NCI-H1105 treated with DMSO at 0.1 percent for 48 hours (cell line): Measurements from ENCODE around the gene METTL24.
"Not testable (repeated sequence)": the region's sequence is repeated elsewhere in the genome, so short reads cannot be mapped to it uniquely, and the experiment has no call there.

ENCODE experiments used
- DNase-seq: peaks from one replicate; lab custom pipeline; 2025; lab: John Stamatoyannopoulos, UW

Gene METTL24

GRCh38 chr6:110310861-110311446 lies 47.2 kb downstream of the METTL24 start:
- peak; percentile 45 for DNase-seq

DNA sequence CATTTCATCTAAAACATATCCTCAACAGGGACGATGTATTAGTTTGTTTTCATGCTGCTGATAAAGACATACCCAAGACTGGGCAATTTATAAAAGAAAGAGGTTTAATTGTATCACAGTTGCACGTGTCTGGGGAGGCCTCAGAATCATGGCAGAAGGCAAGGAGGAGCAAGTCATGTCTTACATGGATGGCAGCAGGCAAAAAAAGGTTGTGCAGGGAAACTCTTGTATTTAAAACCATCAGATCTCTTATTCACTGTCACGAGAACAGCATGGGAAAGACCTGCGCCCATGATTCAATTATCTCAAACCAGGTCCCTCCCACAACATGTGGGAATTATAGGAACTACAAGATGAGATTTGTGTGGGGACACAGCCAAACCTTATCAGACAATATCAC lies 48.7 kb downstream of the METTL24 start:
- not testable (repeated sequence) for DNase-seq

DNA sequence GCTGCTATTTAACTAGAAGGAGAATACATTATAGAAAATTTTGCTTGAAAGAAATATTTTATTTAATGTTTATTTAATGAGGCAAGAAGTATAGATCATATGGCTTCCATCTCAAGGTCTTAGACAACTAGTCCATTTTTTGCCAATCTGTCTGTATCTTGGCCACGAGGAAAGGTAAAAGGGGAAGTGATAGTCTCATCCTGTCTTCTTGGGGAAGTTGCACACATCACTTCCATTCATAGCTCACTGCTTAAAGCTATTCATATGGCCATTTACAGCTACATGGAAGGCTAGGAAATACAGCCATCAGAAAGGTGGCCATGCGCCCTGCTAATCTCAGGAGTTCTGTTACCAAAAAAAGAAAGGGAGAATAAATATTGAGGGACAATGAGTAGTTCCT lies 50.8 kb downstream of the METTL24 start:
- no peak for DNase-seq

DNA sequence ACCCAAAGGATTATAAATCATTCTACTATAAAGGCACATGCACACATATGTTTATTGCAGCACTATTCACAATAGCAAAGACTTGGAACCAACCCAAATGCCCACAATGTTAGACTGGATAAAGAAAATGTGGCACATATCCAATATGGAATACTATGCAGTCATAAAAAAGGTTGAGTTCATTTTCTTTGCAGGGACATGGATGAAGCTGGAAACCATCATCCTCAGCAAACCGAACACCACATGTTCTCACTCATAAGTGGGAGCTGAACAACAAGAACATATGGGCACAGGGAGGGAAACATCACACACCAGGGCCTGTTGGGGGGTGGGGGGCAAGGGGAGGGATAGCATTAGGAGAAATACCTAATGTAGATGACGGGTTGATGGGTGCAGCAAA lies 52.3 kb downstream of the METTL24 start:
- DNase-seq, result not testable (repeated sequence)

- not testable (repeated sequence) for DNase-seq
These were observed 54.5 kb downstream of the METTL24 start for GRCh38 chr6:110303692-110304091.

GRCh38 chr6:110298916-110299315 lies 59.2 kb downstream of the METTL24 start:
- no peak for DNase-seq

DNA sequence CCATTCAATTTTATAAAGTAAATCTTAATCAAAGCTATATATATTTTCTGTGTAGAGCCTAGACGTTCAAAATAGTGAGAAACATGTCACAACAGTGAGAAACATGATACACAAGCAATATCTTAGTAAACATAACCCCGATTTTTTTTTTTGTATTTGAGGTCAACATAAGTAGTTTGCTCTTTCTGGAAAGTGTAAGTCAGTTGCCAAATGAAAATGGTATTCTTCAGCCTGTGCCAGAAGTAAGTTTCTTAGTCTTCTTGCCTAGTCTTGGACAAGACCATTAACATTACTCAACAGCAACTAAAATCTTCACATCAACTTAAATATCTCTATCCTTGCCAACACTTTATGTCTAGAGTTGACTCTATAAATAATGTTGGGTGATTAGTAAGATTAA lies 59.7 kb downstream of the METTL24 start:
- no peak for DNase-seq

DNA sequence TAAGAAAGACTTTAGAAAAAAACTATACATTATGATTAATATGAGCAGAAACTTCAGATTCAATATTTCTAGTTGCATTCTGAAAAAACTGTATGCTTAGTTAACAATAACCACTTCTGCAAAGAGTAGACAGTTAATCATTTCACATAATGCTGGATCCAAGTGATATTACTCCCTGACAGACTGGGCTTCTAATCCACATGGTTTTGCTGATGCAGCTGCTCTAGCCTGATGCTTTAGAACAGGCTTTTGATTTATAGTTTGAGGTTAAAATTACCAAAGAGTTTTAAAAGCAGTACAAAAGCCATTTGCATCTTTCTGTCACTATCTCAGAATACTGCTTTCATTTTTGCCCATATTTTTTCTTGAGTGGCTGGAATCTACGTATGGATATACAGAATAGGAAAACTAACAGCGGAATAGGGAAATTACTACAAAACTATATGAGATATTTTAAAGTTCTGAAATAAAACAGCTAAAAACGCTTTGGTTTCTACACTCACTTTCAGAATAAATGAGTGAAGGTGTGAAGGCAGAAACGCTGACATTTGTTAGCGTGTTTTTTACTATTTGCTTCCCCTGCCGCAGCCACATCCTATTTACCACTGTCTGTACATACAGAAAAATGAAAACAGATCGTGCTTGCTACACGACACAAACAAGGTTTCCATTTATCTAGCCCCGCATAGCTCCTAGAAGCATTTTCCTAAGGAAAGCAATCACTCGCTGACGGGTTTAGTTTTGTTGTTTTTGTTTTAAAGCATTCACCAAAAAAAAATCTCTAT lies 61.7 kb downstream of the METTL24 start:
- DNase-seq, result no peak

GRCh38 chr6:110295451-110296165 lies 62.5 kb downstream of the METTL24 start:
- no peak for DNase-seq

- DNase-seq, result no peak
These were observed 70.4 kb downstream of the METTL24 start for GRCh38 chr6:110287462-110288341.

GRCh38 chr6:110285306-110286060 lies 72.7 kb downstream of the METTL24 start:
- no peak for DNase-seq

- DNase-seq, result no peak
These were observed 73.3 kb downstream of the METTL24 start for GRCh38 chr6:110284855-110285254.

DNA sequence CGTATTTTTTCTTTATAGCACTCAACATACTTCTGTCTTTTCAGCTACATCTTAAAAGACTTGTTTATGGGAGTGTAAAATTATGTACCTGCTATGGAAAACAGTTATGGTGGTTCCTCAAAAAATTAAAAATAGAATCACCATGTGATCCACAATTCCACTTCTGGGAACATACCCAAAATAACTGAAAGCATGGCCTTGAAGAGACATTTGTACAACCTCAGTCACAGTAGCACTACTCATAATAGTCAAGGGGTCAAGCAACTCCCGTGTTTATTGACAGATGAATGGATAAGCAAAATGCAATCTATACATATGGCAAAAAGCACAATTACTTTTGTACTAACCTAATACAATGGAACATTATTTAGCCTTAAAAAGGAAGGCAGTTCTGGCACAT lies 74.5 kb downstream of the METTL24 start:
- no peak for DNase-seq

GRCh38 chr6:110282412-110282811 lies 75.7 kb downstream of the METTL24 start:
- no peak for DNase-seq

- DNase-seq, result no peak
These were observed 81.0 kb downstream of the METTL24 start for GRCh38 chr6:110277100-110277665.

DNA sequence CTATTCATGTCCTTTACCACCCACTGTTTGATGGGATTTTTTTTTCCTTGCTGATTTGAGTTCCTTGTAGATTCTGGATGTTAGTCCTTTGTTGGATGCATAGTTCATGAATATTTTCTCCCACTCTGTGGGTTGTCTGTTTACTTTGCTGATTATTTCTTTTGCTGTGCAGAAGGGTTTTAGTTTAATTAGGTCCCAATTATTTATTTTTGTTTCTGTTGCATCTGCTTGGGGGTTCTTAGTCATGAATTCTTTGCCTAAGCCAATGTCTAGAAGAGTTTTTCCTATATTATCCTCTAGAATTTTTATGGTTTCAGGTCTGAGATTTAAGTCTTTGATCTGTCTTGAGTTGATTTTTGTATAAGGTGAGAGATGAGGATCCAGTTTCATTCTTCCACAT lies 85.4 kb downstream of the METTL24 start:
- DNase-seq, result not testable (repeated sequence)

DNA sequence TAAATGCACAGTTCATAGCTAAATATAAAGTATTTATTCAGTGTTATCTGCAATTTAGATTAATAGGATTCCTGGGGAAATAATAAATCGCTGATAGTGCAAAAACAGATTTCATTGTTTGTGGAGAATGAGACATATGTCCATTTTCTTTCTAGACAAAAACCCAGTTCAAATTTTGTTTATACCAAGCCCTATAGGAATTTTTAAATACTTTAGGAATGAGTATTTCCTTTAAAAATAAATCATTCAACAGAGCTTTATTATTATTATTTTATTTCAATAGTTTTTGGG lies 86.5 kb downstream of the METTL24 start:
- DNase-seq, result no peak

GRCh38 chr6:110270165-110270564 lies 88.0 kb downstream of the METTL24 start:
- DNase-seq, result no peak

DNA sequence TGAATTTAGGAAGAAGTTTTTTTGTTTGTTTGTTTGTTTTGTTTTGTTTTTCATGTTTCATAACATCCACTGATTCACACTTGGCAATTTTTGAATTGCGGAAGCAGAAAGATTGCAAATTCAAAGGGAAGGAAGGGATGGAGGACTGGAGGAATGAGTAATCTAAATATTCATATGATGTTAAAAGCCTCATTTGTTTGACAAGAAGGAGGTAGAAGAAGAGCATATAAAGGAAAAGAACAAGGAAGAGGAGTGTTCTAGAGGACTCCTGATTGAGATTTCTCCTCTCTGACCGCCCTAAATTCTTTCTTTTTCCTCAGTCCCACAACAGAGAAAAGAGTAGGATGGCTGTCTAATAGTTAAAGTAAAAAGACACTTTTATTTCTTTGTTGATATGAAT lies 88.5 kb downstream of the METTL24 start:
- DNase-seq, result no peak

GRCh38 chr6:110266996-110267395 lies 91.2 kb downstream of the METTL24 start:
- DNase-seq, result no peak

GRCh38 chr6:110265273-110265672 lies 92.9 kb downstream of the METTL24 start:
- no peak for DNase-seq
